ENCODE measurements around the gene PGBD4. TPM values are rescaled to one million over a fixed set of nuclear protein-coding genes. Genes with fewer than 3 reads are reported as not detected.

Gene PGBD4
- total and polyA plus RNA-seq, 12 donors = 0.30 to 3.0 (median 1.4) TPM

GRCh38 chr15:34155859-34156258 lies 54.0 kb downstream of the PGBD4 start:
- Histone ChIP-seq H3K27ac (no peak overlapping the region), H3K27me3 (no peaks in the 10 kb centered on the region), H3K9me3 (replicated peaks in 1 of 3) (peaks cover 0 to 10% (median 0%) of the 10 kb centered on the region in 3 donors), H3K36me3 (replicated peaks in 1 of 2) (peaks cover 0 to 15% of the 10 kb centered on the region in 2 donors), H3K4me3 (no peak overlapping the region), H3K4me1 (replicated peaks in 1 of 2) (no peaks in the 10 kb centered on the region)
- 89 to 98% (median 97%) methylated on average over 7 of the region's 7 CpGs for whole genome bisulfite sequencing, 4 donors
- intact Hi-C loops (cut with DNase I) = no loop called here
- no peak for DNase-seq
- no peak for TF ChIP-seq CTCF (IDR thresholded peaks at IDR 0.05)
- TF ChIP-seq POLR2A (IDR thresholded peaks at IDR 0.05) = no peak

Other genes with a start within 250 kb of the PGBD4 start
- under 1 TPM in 1 of 9 donors, not detected in 8; under 0.01 TPM for gene CHRM5, start 133.6 kb upstream of the PGBD4 start, total RNA-seq
- under 1 TPM in 1 of 3 donors, not detected in 2; 0.15 TPM for gene CHRM5, start 133.6 kb upstream of the PGBD4 start, polyA plus RNA-seq
- gene AVEN, start 62.9 kb upstream of the PGBD4 start, total RNA-seq = 10 to 100 TPM; 10.0 to 22.9 (median 15.3) TPM
- 10 to 100 TPM in 1 of 3 donors, 1 to 10 TPM in 2; 6.9 to 22.7 (median 9.2) TPM for gene AVEN, start 62.9 kb upstream of the PGBD4 start, polyA plus RNA-seq
- 100 to 1,000 TPM in 3 of 9 donors, 10 to 100 TPM in 6; 62.4 to 127 (median 88.2) TPM for gene EMC7, start 221 bp upstream of the PGBD4 start, total RNA-seq
- 100 to 1,000 TPM in 2 of 3 donors, 10 to 100 TPM in 1; 36.4 to 268 (median 128) TPM for gene EMC7, start 221 bp upstream of the PGBD4 start, polyA plus RNA-seq
- 10 to 100 TPM; 10.3 to 63.9 (median 27.2) TPM for gene KATNBL1, start 108.0 kb downstream of the PGBD4 start, total RNA-seq
- gene KATNBL1, start 108.0 kb downstream of the PGBD4 start, polyA plus RNA-seq = 10 to 100 TPM; 16.1 to 23.6 (median 19.7) TPM
- gene EMC4, start 122.9 kb downstream of the PGBD4 start, total RNA-seq = 100 to 1,000 TPM; 103 to 287 (median 139) TPM
- 100 to 1,000 TPM in 2 of 3 donors, 10 to 100 TPM in 1; 95.2 to 178 (median 158) TPM for gene EMC4, start 122.9 kb downstream of the PGBD4 start, polyA plus RNA-seq
- gene SLC12A6, start 235.7 kb downstream of the PGBD4 start, total RNA-seq = 100 to 1,000 TPM in 1 of 9 donors, 10 to 100 TPM in 7, 1 to 10 TPM in 1; 8.7 to 101 (median 22.2) TPM
- gene SLC12A6, start 235.7 kb downstream of the PGBD4 start, polyA plus RNA-seq = 1 to 10 TPM; 3.3 to 8.6 (median 5.8) TPM
- gene NOP10, start 241.1 kb downstream of the PGBD4 start, total RNA-seq = 100 to 1,000 TPM; 136 to 353 (median 174) TPM
- gene NOP10, start 241.1 kb downstream of the PGBD4 start, polyA plus RNA-seq = 100 to 1,000 TPM; 158 to 290 (median 170) TPM
- under 1 TPM in 1 of 9 donors, not detected in 8; 0.22 TPM for gene NUTM1, start 241.2 kb downstream of the PGBD4 start, total RNA-seq
- gene NUTM1, start 241.2 kb downstream of the PGBD4 start, polyA plus RNA-seq = under 1 TPM in 1 of 3 donors, not detected in 2; 0.05 TPM